Colonic mucosa (tissue), 4 donors: Measurements from ENCODE around the gene IDNK. TPM values are rescaled to one million over a fixed set of nuclear protein-coding genes. Genes with fewer than 3 reads are reported as not detected.
A peak's percentile ranks its signal among the peaks of the same experiment; 100 is the strongest.

Source experiments
- DNase-seq: peaks from one replicate; pipeline ENCODE4 v3.0.0-alpha.2; 2020
- H3K27ac ChIP-seq: fragments of 200-600 bp; one replicate; pipeline ENCODE4 v1.8.0; 2021
- H3K27me3 ChIP-seq: fragments of 200-600 bp; one replicate; pipeline ENCODE4 v1.8.0; 2021
- H3K36me3 ChIP-seq: fragments of 200-600 bp; one replicate; pipeline ENCODE4 v1.8.0; 2021
- H3K4me1 ChIP-seq: fragments of 200-600 bp; one replicate; pipeline ENCODE4 v1.8.0; 2021; ENCODE audit warnings: mild to moderate bottlenecking
- H3K4me3 ChIP-seq: fragments of 200-600 bp; one replicate; pipeline ENCODE4 v1.8.0; 2021
- H3K9ac ChIP-seq, 2 donors: one replicate each; pipeline ENCODE4 v1.7.0; 2013; ENCODE audit warnings: control low read depth in 2 of 2, low read depth in 2 of 2, low read length in 2 of 2
- H3K9me3 ChIP-seq: fragments of 200-600 bp; one replicate; pipeline ENCODE4 v1.8.0; 2021
- intact Hi-C: fragments of 100-400 bp; cut with DNase I; formaldehyde crosslinking; loops from one replicate; pipeline ENCODE4 v1.14.1; 2022
- total RNA-seq, 2 donors: library from RNA; stranded (reverse); fragmentation: NEBNext Ultra II Directional in 1 of 2; extraction: Animal tissue kit (Norgen Biotek cat#: 25700) in 1 of 2; gene quantifications; one replicate each; pipeline ENCODE4 v1.2.1, GENCODE V29; 2021
- TF ChIP-seq, protein P1 (sequence below): fragments of 200-600 bp; IDR thresholded peaks from one replicate; pipeline ENCODE4 v1.8.0; 2022; ENCODE audit warnings: antibody characterized with exemption, mild to moderate bottlenecking
- donor health status: healthy.
- donor health status: DM: no; HTN: no; CAD: no.
- donor health status: DM: no; HTN: no; CAD: no.

Gene IDNK
- total RNA-seq, 2 donors from 2014 or later = 4.9 to 7.4 TPM

DNA sequence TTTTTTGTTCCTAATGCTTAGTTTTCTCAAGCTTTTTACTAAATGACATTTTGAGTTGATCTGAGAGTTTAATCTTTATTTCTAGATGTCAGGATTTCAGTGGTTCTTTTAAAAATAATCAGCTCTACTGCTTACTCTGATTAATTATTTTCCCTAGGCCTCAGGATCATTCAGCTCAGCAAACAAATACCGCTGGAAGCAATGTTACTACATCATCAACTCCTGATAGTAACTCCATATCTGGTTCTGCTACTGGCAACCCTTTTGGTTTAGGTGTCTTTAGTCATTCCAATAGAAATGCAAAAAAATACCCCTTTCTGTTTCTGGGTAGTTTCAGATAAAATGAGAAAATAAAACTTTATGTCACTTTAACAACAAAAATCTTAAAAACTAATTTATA, 5.6 kb upstream of the IDNK start:
- TF ChIP-seq, protein P1, sequence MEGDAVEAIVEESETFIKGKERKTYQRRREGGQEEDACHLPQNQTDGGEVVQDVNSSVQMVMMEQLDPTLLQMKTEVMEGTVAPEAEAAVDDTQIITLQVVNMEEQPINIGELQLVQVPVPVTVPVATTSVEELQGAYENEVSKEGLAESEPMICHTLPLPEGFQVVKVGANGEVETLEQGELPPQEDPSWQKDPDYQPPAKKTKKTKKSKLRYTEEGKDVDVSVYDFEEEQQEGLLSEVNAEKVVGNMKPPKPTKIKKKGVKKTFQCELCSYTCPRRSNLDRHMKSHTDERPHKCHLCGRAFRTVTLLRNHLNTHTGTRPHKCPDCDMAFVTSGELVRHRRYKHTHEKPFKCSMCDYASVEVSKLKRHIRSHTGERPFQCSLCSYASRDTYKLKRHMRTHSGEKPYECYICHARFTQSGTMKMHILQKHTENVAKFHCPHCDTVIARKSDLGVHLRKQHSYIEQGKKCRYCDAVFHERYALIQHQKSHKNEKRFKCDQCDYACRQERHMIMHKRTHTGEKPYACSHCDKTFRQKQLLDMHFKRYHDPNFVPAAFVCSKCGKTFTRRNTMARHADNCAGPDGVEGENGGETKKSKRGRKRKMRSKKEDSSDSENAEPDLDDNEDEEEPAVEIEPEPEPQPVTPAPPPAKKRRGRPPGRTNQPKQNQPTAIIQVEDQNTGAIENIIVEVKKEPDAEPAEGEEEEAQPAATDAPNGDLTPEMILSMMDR = no peak
- intact Hi-C loops = no loop called here
- no peak overlapping the region for H3K27ac ChIP-seq

DNA sequence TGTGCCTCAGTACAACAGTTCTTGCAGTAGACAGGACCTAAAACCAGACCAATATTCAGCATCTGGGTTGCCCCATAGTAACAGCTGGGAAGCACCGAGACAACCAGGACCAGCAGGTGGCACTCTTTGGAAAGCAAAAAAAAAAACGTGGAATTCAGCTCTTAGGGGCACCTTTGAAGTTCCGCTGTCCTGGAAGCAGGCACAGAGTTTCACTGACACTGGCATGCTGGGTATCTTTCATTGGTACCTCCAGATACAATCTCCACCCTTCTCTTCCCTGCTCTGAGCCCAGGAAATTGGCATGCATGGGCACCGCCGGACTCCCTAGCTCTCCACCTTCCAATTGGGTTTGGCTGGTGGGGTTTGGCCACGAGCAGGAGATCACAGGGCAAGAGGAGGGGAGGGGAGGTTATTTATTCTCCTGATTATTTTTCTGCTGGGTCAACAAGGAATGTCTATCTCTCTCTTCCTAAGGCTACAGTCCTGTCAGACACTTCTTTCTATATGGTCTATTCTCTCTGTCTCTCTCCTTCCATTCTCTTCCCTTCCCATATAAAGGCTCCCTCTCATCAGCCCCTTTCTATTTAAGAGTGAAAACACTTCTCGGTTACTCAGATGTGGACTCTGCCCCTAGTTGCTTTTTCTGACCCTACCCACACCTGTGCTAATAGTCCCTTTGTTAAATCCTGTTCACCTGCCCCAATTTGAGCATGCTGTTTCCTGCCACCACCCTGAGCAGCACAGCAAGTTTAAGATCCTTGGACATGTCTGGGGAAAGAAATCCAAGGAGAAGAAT, 1.9 kb upstream of the IDNK start:
- Histone ChIP-seq H3K4me1 (peaks cover 3% of the 10 kb centered on the region), H3K9ac (no peak overlapping the region), H3K27me3 (no peaks in the 10 kb centered on the region), H3K9me3 (no peaks in the 10 kb centered on the region), H3K4me3 (peak overlapping the region; percentile 14), H3K27ac (no peak overlapping the region), H3K36me3 (no peaks in the 10 kb centered on the region)
- TF ChIP-seq, protein P1 = peak; percentile 44
- peak; percentile 64 for DNase-seq
- intact Hi-C loops = loop anchor here (2.0 to 10.0 kb wide), 2 partner anchors 26 to 294 kb away; no protein-coding TSS in a partner anchor

More for the DNA sequence above, 5.6 kb upstream of the IDNK start:
- Histone ChIP-seq H3K4me1 (no peaks in the 10 kb centered on the region), H3K9me3 (no peaks in the 10 kb centered on the region), H3K4me3 (no peak overlapping the region), H3K27me3 (no peaks in the 10 kb centered on the region), H3K9ac (no peak overlapping the region), H3K36me3 (no peaks in the 10 kb centered on the region)
- no peak for DNase-seq

DNA sequence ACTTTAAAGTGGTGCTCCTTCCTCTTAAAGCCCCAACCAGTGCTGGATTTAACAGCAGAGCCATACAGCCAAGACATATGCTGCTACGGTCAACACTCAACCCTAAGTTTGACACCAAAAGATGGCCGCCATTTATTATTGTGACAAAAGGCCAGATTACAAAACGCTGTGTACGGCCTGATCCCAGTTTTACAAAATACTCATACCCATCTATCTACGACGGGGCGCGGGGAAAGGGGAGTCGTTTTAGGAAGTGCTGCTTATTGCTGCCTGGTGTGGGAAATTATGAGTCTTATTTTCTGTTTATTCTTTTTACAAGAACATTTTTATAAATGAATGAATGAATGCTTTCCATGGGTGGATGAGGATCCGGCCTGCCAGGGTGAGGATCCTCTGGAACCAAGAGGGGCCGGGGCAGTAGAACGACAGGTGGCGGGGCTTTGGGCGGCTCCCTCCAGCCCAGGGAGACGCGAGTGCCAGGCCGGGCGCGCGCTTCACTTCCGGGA, 457 bp upstream of the IDNK start:
- no peaks in the 10 kb centered on the region for H3K27me3 ChIP-seq
- intact Hi-C loops = loop anchor here (10.0 kb wide), 1 partner anchor 292 kb away; no protein-coding TSS in a partner anchor
- no peaks in the 10 kb centered on the region for H3K9me3 ChIP-seq
- no peak for DNase-seq
- H3K36me3 ChIP-seq = no peaks in the 10 kb centered on the region
- TF ChIP-seq, protein P1 = no peak
- peaks cover 3% of the 10 kb centered on the region for H3K4me1 ChIP-seq
- peak overlapping the region; percentile 96 for H3K27ac ChIP-seq
- peak overlapping the region; percentile 95 for H3K4me3 ChIP-seq
- peak overlapping the region; percentile 85 to 86 for H3K9ac ChIP-seq

DNA sequence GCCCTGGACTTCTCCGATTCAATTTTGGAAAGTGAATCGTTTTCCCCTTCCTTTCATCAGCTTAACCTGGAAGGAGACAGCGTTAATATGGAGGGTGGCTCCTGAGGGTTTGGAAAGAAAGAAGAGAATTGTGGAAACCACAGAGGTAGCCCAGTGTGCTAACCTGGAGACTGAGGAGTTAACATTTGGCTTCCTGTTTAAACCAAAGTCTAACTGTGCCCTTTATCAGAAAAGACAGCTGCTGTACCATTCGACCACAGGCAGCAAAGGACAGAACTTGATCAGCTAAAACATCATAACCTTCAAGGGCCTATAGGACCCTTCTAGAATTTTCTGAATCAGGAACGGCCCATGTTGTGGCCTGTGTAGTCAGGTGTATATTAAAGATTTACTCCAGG, 735 bp downstream of the IDNK start:
- H3K27me3 ChIP-seq = no peaks in the 10 kb centered on the region
- H3K9me3 ChIP-seq = no peaks in the 10 kb centered on the region
- intact Hi-C loops = loop anchor here (10.0 kb wide), 1 partner anchor 291 kb away; no protein-coding TSS in a partner anchor
- H3K36me3 ChIP-seq = no peaks in the 10 kb centered on the region
- TF ChIP-seq, protein P1 = no peak
- H3K4me1 ChIP-seq = peaks cover 3% of the 10 kb centered on the region
- peak overlapping the region; percentile 85 to 86 for H3K9ac ChIP-seq
- peak; percentile 42 for DNase-seq
- peak overlapping the region; percentile 95 for H3K4me3 ChIP-seq
- peak overlapping the region; percentile 96 for H3K27ac ChIP-seq

DNA sequence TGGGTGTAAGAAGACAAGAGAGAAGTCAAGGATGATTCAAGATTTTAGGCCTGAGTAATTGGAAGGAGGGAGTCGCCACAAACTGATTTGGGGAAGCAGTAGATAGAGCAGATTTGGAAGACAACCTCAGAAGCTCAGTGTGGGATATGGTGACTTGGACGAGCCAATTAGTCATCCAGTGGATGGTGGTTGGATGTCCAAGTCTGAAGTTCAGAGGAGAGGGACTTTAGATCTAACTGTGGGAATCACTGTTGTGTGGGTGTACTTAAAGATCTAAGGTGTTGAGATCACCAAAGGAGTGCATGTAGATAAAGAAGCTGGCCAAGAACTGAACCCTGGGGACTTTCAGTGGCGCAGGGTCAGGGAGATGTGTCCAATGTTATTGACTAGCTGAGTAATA, 2.2 kb downstream of the IDNK start:
- Histone ChIP-seq H3K27me3 (no peaks in the 10 kb centered on the region), H3K36me3 (no peaks in the 10 kb centered on the region), H3K4me3 (no peak overlapping the region), H3K27ac (no peak overlapping the region), H3K9me3 (no peaks in the 10 kb centered on the region), H3K9ac (no peak overlapping the region), H3K4me1 (peaks cover 3% of the 10 kb centered on the region)
- intact Hi-C loops = loop anchor here (10.0 kb wide), 1 partner anchor 290 kb away; no protein-coding TSS in a partner anchor
- TF ChIP-seq, protein P1 = no peak
- DNase-seq = no peak
